HUES6 (cell line): ENCODE data around the gene IRS2.

Experiments used
- H3K27ac ChIP-seq: 2 replicates; pipeline ENCODE4 v1.7.0; 2013; ENCODE audit warnings: low read depth, mild to moderate bottlenecking, low read length, inconsistent platforms
- H3K27me3 ChIP-seq: 2 replicates; pipeline ENCODE4 v1.6.1; 2013; ENCODE audit warnings: low read length; ENCODE audit not compliant: control insufficient read depth, insufficient read depth
- H3K36me3 ChIP-seq: 2 replicates; pipeline ENCODE4 v1.6.1; 2013; ENCODE audit warnings: low read length; ENCODE audit not compliant: control insufficient read depth, insufficient read depth
- H3K4me1 ChIP-seq: 2 replicates; pipeline ENCODE4 v1.6.1; 2013; ENCODE audit warnings: low read length; ENCODE audit not compliant: control insufficient read depth, insufficient read depth
- H3K4me3 ChIP-seq: 2 replicates; pipeline ENCODE4 v1.5.1; 2013; ENCODE audit warnings: low read depth, low read length
- H3K9ac ChIP-seq: one replicate; pipeline ENCODE4 v1.6.1; 2013; ENCODE audit warnings: mild to moderate bottlenecking, low read length
- H3K9me3 ChIP-seq: 2 replicates; pipeline ENCODE4 v1.6.1; 2013; ENCODE audit warnings: low read depth, low read length; ENCODE audit not compliant: control insufficient read depth, insufficient read depth

IRS2 gene

DNA sequence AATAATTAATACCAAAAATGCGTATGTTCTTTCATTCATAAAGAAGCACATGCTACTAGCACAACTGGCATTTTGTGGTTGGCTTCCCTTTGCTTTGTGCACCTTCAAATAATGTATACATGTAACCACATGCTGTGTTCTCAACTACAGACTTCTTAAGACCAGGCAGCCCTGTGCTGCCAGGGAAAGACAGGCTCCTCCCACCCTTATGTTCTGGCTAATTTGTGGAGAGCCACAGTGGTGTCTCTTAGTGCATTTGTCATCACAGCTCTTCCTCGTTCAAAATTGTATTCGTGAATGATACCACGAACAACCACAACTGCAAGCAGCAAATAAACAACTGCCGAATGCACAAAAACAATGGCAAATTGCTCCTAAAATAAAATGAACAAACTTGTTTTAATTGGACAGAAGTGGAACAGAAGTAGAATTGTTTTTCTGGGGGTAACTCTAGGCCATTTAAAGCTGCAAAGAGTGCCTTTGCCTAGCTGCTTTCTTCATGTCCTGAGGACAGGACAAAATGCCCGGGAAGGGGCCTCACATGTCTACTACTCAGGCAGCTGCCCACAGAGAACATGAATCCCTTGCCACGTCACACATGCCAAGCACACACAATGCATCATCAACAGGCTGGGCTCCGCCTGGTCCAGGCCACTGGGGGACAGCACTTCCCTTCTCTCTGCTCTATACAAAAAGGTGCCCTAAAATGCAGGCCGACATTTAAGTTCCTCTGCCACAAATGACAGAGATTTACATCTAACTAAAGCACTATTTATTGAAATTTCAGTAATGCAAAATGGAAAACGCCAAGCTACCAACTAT, 21.7 kb downstream of the IRS2 start:
- no peaks in the 10 kb centered on the region for H3K36me3 ChIP-seq
- no peak overlapping the region for H3K4me3 ChIP-seq
- H3K9me3 ChIP-seq: no peaks in the 10 kb centered on the region
- H3K4me1 ChIP-seq: peaks cover 10% of the 10 kb centered on the region; the same call in 1 of the 2 replicates
- H3K27ac ChIP-seq: no peak overlapping the region
- H3K27me3 ChIP-seq: no peaks in the 10 kb centered on the region
- H3K9ac ChIP-seq: no peak overlapping the region

DNA sequence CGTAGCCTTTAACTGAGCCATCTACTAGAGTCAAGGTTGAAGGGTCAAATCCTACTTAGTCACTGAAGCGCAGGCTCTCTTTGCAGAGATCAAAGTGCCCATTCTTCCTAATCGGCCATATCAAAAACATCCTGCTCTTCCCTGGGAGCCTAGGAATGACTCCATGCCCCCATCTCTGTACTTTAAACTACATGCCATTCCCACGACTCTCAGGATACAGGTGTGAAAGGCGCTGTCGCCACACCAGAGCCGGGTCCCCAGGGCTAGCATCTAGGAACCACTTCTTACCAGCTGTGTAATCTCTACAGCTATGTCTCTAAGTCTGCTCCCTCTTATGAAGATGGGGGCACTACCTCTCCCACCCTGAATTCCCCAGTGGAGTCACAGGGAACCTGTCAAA, 22.3 kb downstream of the IRS2 start:
- H3K9ac ChIP-seq: no peak overlapping the region
- H3K9me3 ChIP-seq: no peaks in the 10 kb centered on the region
- peaks cover 10% of the 10 kb centered on the region; the same call in 1 of the 2 replicates for H3K4me1 ChIP-seq
- no peaks in the 10 kb centered on the region for H3K36me3 ChIP-seq
- no peak overlapping the region for H3K4me3 ChIP-seq
- no peaks in the 10 kb centered on the region for H3K27me3 ChIP-seq
- H3K27ac ChIP-seq: no peak overlapping the region

DNA sequence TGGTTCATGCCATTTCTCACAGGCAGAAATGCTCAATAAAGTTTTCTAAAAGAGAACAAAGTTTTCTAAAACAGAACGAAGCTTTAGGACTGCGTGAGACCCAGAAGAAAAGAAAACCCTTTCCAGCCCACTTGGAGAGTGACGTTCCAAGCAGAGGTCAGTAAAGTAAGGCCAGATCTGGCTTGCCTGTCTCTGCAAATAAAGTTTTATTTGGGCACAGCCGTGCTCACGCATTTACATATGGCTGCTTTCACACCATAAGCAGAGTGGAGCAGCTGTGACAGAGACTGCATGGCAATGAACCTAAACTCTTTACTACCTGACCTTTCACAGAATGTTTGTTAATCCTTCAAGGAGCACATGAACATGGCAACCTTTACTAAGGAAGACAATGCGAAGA, 23.6 kb downstream of the IRS2 start:
- Histone ChIP-seq H3K4me1 (peaks cover 10% of the 10 kb centered on the region; the same call in 1 of the 2 replicates), H3K36me3 (no peaks in the 10 kb centered on the region), H3K27me3 (no peaks in the 10 kb centered on the region), H3K27ac (no peak overlapping the region), H3K4me3 (no peak overlapping the region), H3K9me3 (no peaks in the 10 kb centered on the region), H3K9ac (no peak overlapping the region)

DNA sequence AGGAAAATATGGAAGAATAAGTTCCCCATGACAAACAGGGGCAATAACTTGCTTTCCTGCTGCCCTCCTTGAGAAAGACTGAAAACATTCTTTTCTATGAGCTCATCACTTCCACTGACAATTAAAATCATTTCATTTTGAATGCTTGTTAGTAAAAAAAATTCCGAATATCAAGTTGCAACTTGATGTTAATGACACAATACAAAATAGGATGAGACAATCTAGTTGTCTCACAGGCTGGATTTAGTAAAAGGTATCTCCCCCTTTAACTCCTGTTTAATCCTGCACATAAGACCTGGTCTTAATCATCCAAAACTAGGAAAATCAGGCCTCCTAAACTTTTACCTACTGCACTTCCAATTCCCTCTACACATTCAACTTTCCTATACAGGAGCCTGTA, 24.7 kb downstream of the IRS2 start:
- H3K27me3 ChIP-seq: no peaks in the 10 kb centered on the region
- no peaks in the 10 kb centered on the region for H3K36me3 ChIP-seq
- no peaks in the 10 kb centered on the region for H3K9me3 ChIP-seq
- no peak overlapping the region for H3K4me3 ChIP-seq
- H3K9ac ChIP-seq: no peak overlapping the region
- H3K4me1 ChIP-seq: peaks cover 10% of the 10 kb centered on the region; the same call in 1 of the 2 replicates
- no peak overlapping the region for H3K27ac ChIP-seq

DNA sequence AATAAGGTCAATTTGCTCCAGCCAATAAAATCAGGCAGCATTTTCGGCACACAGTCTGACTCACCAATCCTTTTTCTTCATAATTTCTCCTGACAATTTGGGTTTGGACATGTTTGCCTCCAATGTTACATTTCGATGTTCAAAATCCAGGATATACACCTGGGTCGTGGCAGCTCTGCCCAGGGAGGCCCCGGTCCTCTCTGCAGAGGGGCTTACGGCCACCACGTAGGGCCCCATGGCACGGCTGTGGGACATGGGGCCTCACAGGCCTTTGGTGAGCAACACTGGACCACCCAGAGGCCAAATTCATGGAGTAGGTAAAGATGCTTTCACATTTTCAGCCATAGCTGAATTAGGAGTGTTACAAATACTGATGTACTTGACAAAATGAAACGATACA, 25.4 kb downstream of the IRS2 start:
- peaks cover 6% of the 10 kb centered on the region for H3K36me3 ChIP-seq
- no peak overlapping the region for H3K27ac ChIP-seq
- no peaks in the 10 kb centered on the region for H3K27me3 ChIP-seq
- H3K9ac ChIP-seq: no peak overlapping the region
- H3K4me3 ChIP-seq: no peak overlapping the region
- no peaks in the 10 kb centered on the region for H3K9me3 ChIP-seq
- H3K4me1 ChIP-seq: peaks cover 10% of the 10 kb centered on the region; the same call in 1 of the 2 replicates

DNA sequence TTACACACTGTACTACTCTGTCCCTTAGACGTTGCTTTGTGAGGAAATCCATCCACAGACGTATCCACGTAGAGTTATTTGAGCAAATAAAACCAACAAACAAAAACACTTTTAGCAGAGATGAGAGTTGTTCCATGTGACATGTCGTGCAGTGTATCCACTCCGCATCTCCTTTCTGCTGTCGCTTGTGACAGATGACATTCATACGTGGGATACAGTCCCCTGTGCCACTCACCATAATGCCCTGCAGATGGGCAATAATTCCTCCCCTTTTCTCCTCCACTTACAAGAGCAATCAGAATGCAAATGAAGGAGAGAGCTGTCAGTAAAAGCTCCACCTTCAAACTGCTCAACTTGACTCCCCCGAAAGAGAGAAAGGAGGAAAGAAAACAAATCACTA, 26.0 kb downstream of the IRS2 start:
- Histone ChIP-seq H3K27ac (no peak overlapping the region), H3K4me1 (peaks cover 10% of the 10 kb centered on the region; the same call in 1 of the 2 replicates), H3K27me3 (no peaks in the 10 kb centered on the region), H3K9me3 (no peaks in the 10 kb centered on the region), H3K9ac (no peak overlapping the region), H3K36me3 (peaks cover 11% of the 10 kb centered on the region), H3K4me3 (no peak overlapping the region)

DNA sequence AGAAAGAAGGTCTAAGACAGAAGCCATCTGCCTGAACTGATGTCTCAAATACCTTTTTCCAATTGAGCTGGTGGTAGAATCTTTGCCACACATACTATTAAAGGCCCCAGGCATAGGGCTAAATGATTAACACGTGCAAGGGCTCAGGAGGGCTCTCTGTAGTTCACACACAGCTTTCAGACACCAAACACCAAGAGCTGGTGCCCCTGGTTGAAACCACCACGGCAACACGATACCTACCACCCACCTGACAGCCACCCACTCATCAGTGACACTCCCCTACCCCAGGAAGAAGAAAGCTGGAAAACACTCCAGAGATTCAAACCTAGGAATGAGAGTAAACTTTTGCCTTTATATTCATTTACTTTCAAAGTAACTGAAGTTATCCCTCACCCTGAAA, 26.8 kb downstream of the IRS2 start:
- Histone ChIP-seq H3K9me3 (no peaks in the 10 kb centered on the region), H3K9ac (no peak overlapping the region), H3K27me3 (no peaks in the 10 kb centered on the region), H3K4me1 (peaks cover 7% of the 10 kb centered on the region; the same call in 1 of the 2 replicates), H3K36me3 (peaks cover 11% of the 10 kb centered on the region), H3K4me3 (no peak overlapping the region), H3K27ac (no peak overlapping the region)

DNA sequence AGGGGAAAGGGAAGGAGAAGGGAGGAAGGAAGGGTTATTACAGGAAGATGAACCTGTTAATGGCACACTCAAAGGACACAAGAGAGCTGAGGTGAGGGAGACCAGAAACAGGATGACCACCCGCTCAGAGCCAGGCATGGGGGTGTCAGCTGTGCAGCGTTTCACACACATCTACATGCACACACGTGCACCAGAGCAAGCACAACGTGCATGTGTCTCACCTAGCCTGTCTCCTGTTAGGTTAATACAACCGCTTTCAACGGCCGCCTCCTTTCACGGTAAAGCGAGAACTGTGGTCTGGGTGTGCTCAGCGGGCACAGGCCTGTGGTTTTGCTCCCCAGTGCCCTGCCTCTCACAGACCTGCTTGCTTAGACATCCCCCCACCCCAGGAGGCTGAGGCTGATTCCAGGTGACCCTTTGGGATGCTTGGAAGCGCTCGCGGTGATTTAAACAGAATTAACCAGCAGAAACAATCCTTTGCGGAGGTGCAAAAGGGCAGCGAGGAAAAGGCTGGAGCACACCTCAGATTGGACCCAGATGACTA, 27.4 kb downstream of the IRS2 start:
- no peak overlapping the region for H3K4me3 ChIP-seq
- H3K27ac ChIP-seq: no peak overlapping the region
- H3K36me3 ChIP-seq: peaks cover 13% of the 10 kb centered on the region
- no peak overlapping the region for H3K9ac ChIP-seq
- H3K9me3 ChIP-seq: no peaks in the 10 kb centered on the region
- no peaks in the 10 kb centered on the region for H3K27me3 ChIP-seq
- H3K4me1 ChIP-seq: peaks cover 6% of the 10 kb centered on the region; the same call in 1 of the 2 replicates

DNA sequence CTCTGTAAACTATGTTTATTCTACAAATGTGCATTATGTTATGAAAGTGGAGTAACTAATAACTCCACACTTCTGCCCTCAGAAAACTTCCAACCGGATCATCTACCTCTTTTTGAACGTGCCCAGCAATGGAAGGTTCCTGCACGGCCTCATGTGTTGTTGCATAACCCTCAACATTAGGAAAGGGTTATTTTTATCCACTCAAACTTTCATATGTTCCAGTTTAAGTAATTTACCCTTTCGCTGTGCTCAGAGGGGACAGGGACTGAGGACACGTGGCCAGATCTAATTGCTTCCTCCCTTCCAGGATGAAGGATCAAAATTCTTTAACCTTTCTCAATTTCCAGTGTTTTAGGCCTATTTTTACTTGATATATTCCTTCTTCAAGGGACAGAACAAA, 29.6 kb downstream of the IRS2 start:
- H3K27me3 ChIP-seq: no peaks in the 10 kb centered on the region
- peaks cover 6% of the 10 kb centered on the region; the same call in 1 of the 2 replicates for H3K4me1 ChIP-seq
- H3K36me3 ChIP-seq: peaks cover 21% of the 10 kb centered on the region
- no peak overlapping the region for H3K4me3 ChIP-seq
- no peaks in the 10 kb centered on the region for H3K9me3 ChIP-seq
- no peak overlapping the region for H3K27ac ChIP-seq
- H3K9ac ChIP-seq: no peak overlapping the region

DNA sequence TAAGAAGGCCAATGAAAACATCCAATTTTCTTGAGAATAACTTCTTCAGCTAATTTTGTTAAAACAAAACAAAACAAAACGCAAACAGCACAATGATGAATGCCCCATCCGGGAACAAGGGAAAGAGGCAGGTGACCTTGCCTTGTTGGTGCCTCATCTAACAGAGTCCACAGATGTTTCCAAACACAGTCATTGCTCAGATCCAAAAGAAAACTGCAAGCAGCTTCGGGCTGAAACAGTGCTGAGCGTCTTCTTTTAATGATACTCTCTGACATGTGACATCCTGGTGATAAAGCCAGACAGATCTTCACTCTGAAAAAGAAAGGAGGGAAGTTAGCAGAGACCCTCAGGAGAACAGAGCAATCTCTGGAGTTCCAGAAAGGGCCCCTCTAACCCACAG, 30.4 kb downstream of the IRS2 start:
- H3K4me1 ChIP-seq: peaks cover 6% of the 10 kb centered on the region; the same call in 1 of the 2 replicates
- no peak overlapping the region for H3K27ac ChIP-seq
- no peaks in the 10 kb centered on the region for H3K9me3 ChIP-seq
- H3K27me3 ChIP-seq: no peaks in the 10 kb centered on the region
- no peak overlapping the region for H3K4me3 ChIP-seq
- H3K9ac ChIP-seq: no peak overlapping the region
- H3K36me3 ChIP-seq: peaks cover 21% of the 10 kb centered on the region

DNA sequence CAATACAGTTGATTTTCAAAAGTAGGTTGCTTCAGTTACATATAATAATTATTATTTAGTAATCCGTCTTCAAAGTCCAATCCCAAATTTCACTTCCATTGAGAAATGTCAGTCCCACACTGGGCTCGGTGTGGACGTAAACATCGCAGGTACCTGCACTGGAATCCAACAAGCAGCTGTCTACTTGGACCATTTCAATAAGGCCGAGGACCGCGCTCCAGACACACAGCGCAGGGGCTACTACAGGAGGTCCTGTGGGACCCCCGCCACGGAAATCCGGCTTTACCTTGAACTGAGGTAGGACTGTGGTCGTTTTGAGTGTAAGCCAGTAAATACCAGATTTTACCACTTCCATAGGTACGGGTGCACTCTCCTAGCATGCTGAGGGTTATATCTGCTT, 30.8 kb downstream of the IRS2 start:
- Histone ChIP-seq H3K27me3 (no peaks in the 10 kb centered on the region), H3K27ac (no peak overlapping the region), H3K4me1 (0 out of 2 replicates have a peak, but pooled peaks cover 7% of the 10 kb centered on the region), H3K4me3 (no peak overlapping the region), H3K9me3 (no peaks in the 10 kb centered on the region), H3K36me3 (peaks cover 21% of the 10 kb centered on the region), H3K9ac (no peak overlapping the region)
